Central memory CD4-positive, alpha-beta T cell (primary cell): Measurements from ENCODE around the gene THRB.

Experiments
- DNase-seq: peaks from one replicate; pipeline ENCODE4 v3.0.0; 2022

THRB gene

GRCh38 chr3:24211381-24211780 lies 283.3 kb downstream of the THRB start:
- no peak for DNase-seq

DNA sequence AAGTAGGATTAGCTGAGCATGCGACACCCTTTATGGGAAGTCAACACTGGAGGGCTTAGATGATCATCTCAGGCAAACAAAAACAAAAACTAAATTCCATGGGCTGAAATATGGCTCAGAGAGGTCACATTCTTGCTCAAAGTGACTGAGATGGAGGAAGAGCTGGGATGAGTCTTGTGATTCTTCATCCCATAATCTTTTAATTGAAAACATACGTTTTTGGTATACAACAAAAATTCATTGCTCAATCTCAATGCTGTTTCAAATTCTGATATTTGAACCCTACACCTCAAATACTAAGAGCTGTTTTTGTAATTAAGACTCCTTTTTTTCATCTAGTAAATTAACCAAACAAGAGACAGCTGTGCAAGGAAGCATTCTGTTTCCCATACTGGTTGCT lies 292.6 kb downstream of the THRB start:
- no peak for DNase-seq

- no peak for DNase-seq
Observed at GRCh38 chr3:24201301-24201700, 293.3 kb downstream of the THRB start.

- DNase-seq, result no peak
Observed at GRCh38 chr3:24199775-24200247, 294.8 kb downstream of the THRB start.

GRCh38 chr3:24199300-24199699 lies 295.4 kb downstream of the THRB start:
- DNase-seq, result no peak

GRCh38 chr3:24198728-24199127 lies 295.9 kb downstream of the THRB start:
- no peak for DNase-seq

DNA sequence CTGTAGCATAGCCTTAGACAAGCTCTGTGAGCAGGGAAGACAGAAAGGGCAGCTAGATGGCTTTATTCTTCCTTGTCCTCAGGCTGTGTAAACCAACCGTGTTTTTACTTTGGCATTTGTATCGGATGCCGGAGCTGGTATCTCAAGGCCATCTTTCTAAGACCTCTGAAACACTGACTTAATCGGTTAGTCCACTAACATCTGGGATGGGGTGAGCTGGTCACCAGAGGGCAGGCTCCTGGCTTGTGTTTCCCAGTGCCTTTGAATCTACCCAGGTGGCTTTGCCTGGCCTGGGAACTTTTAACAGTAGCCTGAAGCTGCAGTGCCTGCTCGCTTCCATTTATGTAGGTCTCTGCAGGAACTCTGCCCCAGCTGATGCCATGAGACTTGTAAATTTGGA lies 296.8 kb downstream of the THRB start:
- no peak for DNase-seq

DNA sequence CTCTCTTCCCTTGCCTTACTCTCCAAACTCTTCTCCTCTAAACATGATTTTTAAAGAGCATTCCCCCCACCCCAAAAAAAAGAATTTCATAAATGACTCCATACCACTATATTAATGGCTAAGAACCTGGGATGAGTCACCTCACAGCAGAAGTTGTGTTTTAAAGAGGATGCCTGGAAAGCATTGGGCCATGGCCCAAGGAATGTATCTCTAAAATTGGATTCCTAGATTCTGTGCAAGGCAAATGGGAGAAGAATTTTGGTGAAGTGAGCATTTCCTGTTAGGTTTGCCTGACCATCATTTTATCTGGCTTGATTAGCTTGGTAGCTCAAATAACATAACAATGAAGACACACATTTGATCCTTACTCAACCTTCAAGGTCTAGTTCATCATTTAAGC lies 298.1 kb downstream of the THRB start:
- no peak for DNase-seq

GRCh38 chr3:24195504-24196230 lies 299.0 kb downstream of the THRB start:
- no peak for DNase-seq

DNA sequence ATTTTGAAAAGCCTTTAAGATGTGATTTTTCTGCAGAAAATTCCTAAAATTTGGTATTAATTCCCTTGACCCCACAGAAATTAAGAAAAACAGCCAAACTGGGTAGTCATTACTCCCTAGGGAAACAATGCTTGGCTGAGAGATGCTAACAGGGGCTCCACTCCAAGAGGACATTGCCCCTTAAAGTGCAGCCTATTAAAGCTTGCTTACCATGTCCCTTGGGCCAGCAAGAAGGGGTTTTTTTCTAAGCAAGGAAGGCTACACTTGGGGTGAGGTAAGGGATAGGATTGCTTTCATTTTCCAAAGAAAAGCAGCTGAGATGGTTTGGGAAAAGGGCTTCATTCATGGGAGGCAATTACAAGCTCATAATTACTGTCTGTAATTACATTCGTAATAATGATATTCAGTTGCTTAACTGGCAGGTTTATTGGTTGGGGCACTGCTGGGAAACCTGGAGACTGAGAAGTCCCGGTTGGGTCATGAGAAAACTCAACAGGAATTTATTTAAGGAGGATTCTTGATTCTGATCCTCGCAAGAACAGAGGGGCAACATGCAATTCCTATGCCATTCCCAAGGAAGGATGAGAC lies 302.1 kb downstream of the THRB start:
- DNase-seq, result no peak

GRCh38 chr3:24191801-24192403 lies 302.7 kb downstream of the THRB start:
- DNase-seq, result no peak

- no peak for DNase-seq
Observed at GRCh38 chr3:24190256-24190655, 304.4 kb downstream of the THRB start.

- DNase-seq, result no peak
Observed at GRCh38 chr3:24185738-24186384, 308.8 kb downstream of the THRB start.

GRCh38 chr3:24184528-24185176 lies 310.0 kb downstream of the THRB start:
- DNase-seq, result no peak

GRCh38 chr3:24182756-24183155 lies 311.9 kb downstream of the THRB start:
- no peak for DNase-seq

DNA sequence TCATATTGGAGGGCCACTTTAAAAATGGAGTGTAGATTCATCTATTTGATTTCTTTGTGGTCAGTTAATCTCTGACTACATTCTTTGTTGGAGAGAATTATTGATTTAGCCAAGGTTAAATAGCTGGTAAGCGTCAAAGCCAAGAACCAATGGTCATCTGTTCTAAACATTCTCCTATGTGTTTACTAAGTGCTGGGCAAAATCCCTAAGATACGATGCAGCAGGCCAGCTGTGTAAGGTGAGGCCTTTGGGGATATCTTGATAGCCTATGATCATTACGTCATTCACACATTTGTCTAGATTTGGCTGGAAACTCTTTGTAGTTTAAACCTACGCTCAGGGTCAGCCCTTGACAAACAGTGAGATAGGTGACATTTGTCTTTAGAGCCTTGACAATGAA lies 313.4 kb downstream of the THRB start:
- no peak for DNase-seq

DNA sequence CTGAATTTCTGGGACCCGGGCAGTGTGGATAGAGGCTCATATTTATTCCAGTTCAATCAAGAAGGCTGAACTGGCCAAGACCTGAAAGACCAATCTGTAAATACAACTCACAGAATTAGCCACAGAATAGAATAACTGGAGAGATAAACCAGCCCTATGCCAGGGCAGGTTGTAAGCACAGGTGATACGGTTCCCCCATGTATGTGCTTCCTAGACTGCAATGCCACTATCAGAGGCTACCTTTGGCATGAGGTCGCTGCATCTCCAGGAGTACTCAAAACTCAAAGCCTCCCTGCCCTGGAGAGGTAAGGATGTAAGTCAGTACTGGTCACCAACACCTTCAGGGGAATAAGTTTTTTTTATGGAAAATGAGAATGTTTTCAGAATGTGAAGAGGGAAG lies 314.0 kb downstream of the THRB start:
- DNase-seq, result no peak

DNA sequence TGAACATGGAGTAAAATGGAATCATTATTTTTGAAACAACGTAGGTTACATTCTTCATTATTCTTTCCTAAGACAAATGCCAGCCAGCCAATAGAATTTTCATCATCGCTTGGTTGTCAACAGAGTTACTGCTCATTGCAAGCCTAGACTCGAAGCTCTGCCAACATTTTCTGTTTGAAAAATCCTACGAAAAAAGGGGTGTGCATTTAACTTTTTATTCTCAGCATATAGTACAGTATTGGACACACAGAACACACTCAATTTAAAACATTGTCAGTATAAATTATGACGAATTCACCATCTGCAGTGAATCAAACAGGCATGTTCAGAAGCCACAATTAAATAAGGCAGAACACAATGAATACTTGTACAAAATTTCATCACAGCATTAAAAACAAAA lies 317.4 kb downstream of the THRB start:
- no peak for DNase-seq

DNA sequence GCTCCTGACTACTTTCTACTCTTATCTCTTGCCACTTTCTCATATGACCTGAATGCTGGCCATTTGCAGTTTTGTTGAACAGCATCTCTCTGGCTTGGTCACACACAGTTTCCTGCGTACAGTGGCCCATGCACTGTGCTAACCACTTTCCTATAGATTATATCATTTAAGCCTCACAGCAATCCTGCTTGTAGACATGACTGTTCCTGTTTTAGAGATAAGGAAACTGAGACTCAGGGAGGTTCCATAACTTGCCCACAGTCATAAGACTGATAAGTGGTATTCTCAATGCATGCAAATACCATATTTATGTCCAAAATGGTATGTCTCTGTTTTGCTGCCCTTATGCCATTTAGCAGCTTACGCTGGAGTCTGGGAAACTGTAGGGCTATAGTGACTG lies 320.0 kb downstream of the THRB start:
- no peak for DNase-seq

- no peak for DNase-seq
Observed at GRCh38 chr3:24168977-24169376, 325.7 kb downstream of the THRB start.

DNA sequence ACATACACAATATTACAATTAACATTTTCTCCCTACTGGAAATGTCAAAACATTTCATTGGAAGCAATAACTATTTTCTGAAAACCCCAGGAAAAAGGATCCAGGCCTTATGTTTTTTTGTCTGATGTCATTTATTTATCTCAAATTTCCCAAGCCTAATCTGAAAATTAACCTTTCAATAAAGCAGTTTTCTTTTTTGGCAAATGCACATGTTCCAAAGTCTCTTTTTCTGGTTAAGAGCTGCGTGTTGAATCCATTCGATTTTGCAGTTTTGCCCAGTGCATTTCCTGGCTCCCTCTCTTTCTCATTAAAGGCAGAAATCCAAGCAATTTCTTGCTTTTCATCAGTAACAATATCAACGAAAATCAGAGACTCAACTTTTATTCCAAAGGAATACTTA lies 327.2 kb downstream of the THRB start:
- DNase-seq, result no peak

DNA sequence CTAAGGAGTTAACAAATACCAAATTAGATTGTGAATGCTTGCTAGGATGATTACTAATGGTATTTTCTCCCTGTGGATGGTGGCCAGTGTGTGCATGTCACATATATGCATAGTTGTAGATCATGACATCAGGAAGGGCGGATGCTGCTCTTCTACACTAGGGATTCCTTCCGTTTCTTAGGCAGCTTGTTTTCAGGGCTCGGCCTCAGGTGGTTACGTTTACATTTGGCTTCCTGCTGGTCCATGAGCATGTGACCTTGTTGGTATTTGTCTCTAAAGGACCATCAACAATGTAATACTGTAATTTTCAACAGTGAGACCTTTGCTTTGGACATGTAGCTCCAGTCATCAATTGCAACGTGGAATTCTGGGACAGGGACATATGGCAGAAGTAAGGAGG lies 328.1 kb downstream of the THRB start:
- no peak for DNase-seq

DNA sequence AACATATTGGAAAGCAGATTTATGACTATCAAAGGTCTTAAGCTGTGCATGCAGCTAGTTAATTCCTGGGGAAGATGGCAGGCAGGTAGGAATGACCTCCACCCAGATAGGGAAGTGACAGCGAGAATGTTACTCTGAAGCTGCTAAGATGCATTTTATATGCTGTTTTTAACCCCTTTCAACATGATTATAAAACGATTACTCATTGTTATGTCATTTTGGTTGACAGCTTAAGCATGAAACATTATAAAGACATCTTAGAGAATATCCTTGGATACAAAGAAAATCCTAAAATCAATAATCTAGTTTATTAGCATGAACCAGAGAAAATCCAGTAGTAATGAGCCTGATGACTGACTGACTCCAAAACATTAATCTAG lies 329.1 kb downstream of the THRB start:
- DNase-seq, result no peak
